Skeletal muscle tissue (tissue), 4 donors: Measurements from ENCODE around the gene BANK1. TPM values are rescaled to one million over a fixed set of nuclear protein-coding genes. Genes with fewer than 3 reads are reported as not detected.

Experiments
- H3K27ac ChIP-seq: one replicate; pipeline ENCODE4 v1.7.0; 2013; ENCODE audit warnings: mild to moderate bottlenecking, low read depth, low read length, inconsistent platforms
- H3K27me3 ChIP-seq, 3 donors: one replicate each; pipeline ENCODE4 v1.7.0; 2013; ENCODE audit warnings: low read length in 3 of 3; ENCODE audit not compliant: control insufficient read depth in 3 of 3, insufficient read depth in 3 of 3
- H3K36me3 ChIP-seq, 3 donors: one replicate each; pipeline ENCODE4 v1.7.0; 2013; ENCODE audit warnings: low read length in 3 of 3; ENCODE audit not compliant: control insufficient read depth in 3 of 3, insufficient read depth in 3 of 3
- H3K4me1 ChIP-seq, 3 donors: one replicate each; pipeline ENCODE4 v1.7.0; 2013; ENCODE audit warnings: low read length in 3 of 3, mild to moderate bottlenecking in 3 of 3; ENCODE audit not compliant: control insufficient read depth in 3 of 3, insufficient read depth in 3 of 3
- H3K4me3 ChIP-seq, 3 donors: one replicate each; pipeline ENCODE4 v1.7.0; 2013; ENCODE audit warnings: low read length in 3 of 3
- H3K9ac ChIP-seq, 3 donors: one replicate each; pipeline ENCODE4 v1.7.0; 2013; ENCODE audit warnings: low read length in 3 of 3, mild to moderate bottlenecking in 3 of 3, moderate library complexity in 2 of 3, low read depth in 1 of 3
- H3K9me3 ChIP-seq, 3 donors: one replicate each; pipeline ENCODE4 v1.7.0; 2013; ENCODE audit warnings: low read length in 3 of 3; ENCODE audit not compliant: control insufficient read depth in 3 of 3
- total RNA-seq: library from RNA; depleted of rRNA; stranded (reverse); fragments of >200 nt; gene quantifications from one replicate; pipeline ENCODE4 v1.2.3, GENCODE V29; 2014
- donor health status: Osteomylitis.

The BANK1 gene
- total RNA-seq, 1 donor from 2014 or later, result 0.52 TPM

DNA sequence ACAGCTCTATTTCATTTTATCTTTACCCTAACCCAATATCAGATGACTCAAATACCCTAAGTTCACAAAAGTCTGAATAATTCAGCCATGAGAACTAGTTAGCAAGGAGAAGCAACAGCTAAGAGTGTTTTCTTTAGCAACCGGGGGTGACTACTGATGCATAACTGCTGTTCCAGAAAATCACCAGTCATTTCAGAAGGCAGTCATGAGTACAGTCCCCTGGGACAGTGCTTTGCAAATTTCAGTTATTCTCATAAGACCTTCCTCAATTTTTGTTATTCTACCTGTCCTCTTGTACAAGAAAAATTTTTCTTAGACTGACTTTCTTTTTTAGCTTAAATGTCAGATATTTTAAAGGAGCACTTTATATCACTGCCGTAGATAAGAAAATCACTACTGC, 16.4 kb downstream of the BANK1 start:
- H3K9me3 ChIP-seq, result no peaks in the 10 kb centered on the region
- no peaks in the 10 kb centered on the region for H3K4me1 ChIP-seq
- H3K9ac ChIP-seq, result no peak overlapping the region
- no peak overlapping the region for H3K27ac ChIP-seq
- no peaks in the 10 kb centered on the region for H3K27me3 ChIP-seq
- H3K4me3 ChIP-seq, result no peak overlapping the region
- no peaks in the 10 kb centered on the region for H3K36me3 ChIP-seq

DNA sequence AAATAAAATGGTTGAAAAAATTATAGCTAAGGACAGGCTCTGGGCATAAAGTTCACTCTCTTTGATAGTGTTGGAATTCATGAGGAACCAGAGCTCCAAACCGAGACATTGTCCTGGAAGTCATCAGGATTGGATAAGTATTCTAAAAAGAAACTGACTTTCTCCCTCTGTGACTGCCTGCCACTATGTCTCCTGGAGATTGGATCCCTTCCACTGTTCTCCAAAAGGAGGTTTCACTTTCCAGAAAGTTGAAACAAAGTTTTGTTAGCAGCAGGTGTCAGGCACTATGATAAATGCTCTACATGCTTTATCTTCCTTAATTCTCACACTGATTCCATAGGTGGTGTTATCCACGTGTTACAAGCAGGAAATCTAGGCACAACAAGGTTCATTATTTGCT, 16.8 kb downstream of the BANK1 start:
- H3K9me3 ChIP-seq, result no peaks in the 10 kb centered on the region
- no peak overlapping the region for H3K4me3 ChIP-seq
- no peaks in the 10 kb centered on the region for H3K27me3 ChIP-seq
- H3K27ac ChIP-seq, result no peak overlapping the region
- no peaks in the 10 kb centered on the region for H3K4me1 ChIP-seq
- H3K36me3 ChIP-seq, result no peaks in the 10 kb centered on the region
- no peak overlapping the region for H3K9ac ChIP-seq

DNA sequence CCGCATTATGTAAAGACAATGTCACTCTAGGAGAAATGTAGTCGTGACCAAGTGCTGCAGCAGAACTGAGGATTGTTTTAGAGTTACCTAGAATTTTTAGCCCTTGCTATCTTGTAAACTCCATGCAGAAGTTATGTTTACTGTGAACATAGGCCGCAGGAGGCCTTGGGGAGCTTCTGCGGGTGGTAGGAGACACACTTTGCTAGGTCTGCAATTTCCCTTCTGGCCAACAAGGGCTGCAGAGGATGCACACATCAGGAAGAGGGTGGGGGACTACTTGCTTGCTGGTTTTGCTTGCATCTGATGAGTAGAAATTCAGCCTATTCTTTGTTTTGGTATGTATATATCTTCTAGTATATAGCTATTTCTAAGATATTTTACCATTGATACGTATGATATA, 23.1 kb downstream of the BANK1 start:
- Histone ChIP-seq H3K4me1 (no peaks in the 10 kb centered on the region), H3K36me3 (no peaks in the 10 kb centered on the region)

DNA sequence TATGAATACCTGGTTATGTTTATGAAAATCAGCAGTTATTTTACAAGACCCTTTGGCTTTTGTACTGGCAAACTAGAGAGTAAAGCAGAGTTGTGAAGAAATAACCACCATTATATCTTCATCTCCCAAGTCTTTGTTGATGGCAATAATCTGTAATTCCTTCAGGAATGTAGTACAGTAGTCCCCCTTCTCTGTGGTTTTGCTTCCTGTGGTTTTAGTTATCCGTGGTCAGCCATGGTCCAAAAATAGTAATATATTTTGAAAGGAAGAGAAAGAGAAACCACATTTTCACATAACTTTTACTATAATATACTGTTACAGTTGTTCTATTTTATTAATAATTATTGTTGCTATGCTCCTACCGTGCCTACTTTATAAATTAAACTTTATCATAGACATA, 27.8 kb downstream of the BANK1 start:
- no peak overlapping the region for H3K9ac ChIP-seq
- no peaks in the 10 kb centered on the region for H3K36me3 ChIP-seq
- H3K27ac ChIP-seq, result no peak overlapping the region
- H3K4me1 ChIP-seq, result no peaks in the 10 kb centered on the region
- no peak overlapping the region for H3K4me3 ChIP-seq
- H3K27me3 ChIP-seq, result no peaks in the 10 kb centered on the region
- no peaks in the 10 kb centered on the region for H3K9me3 ChIP-seq

More for the DNA sequence above, 23.1 kb downstream of the BANK1 start:
- Histone ChIP-seq H3K9ac (no peak overlapping the region), H3K4me3 (no peak overlapping the region), H3K9me3 (no peaks in the 10 kb centered on the region), H3K27me3 (no peaks in the 10 kb centered on the region), H3K27ac (no peak overlapping the region)

DNA sequence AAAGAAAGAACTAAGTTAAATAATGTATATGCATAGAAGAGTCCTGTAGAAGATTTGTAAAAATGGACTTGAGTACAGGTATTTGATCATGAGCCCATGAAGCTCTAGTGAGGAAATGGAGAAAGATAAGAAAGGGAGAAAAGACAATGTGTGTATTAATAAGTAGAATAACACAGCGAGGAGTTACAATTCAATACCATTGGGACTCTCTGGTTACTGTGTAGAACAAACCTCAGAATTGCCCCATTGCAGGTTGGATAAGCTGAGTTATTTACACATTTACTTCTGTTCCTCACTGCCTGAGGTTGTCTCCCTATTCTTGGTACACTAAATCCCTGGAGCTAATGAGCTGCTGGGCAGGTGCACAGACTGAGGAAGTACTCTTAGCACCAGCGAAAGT, 33.3 kb downstream of the BANK1 start:
- no peak overlapping the region for H3K27ac ChIP-seq
- H3K27me3 ChIP-seq, result no peaks in the 10 kb centered on the region
- H3K9me3 ChIP-seq, result no peaks in the 10 kb centered on the region
- H3K9ac ChIP-seq, result no peak overlapping the region
- no peak overlapping the region for H3K4me3 ChIP-seq
- no peaks in the 10 kb centered on the region for H3K36me3 ChIP-seq
- no peaks in the 10 kb centered on the region for H3K4me1 ChIP-seq

DNA sequence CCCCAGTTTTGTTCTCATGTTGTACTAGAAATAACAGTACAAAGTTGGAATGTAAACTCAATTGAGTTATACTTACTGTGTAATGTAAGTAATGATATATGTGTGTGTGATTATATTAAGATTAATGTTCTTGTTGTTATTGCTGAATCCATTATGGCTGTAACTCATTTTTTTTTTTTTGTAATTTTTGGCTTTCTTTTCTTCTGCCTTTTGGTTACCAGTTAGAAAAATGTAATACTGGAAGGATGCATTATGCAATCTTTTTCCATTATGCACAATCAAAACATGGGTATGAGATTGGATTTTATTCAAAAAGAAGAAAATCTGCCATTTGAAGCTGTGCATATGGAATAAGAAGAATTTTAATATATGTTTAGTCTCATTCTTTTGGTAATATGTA, 34.0 kb downstream of the BANK1 start:
- no peak overlapping the region for H3K4me3 ChIP-seq
- H3K36me3 ChIP-seq, result no peaks in the 10 kb centered on the region
- H3K9ac ChIP-seq, result no peak overlapping the region
- H3K9me3 ChIP-seq, result no peaks in the 10 kb centered on the region
- H3K4me1 ChIP-seq, result no peaks in the 10 kb centered on the region
- H3K27me3 ChIP-seq, result no peaks in the 10 kb centered on the region
- no peak overlapping the region for H3K27ac ChIP-seq

DNA sequence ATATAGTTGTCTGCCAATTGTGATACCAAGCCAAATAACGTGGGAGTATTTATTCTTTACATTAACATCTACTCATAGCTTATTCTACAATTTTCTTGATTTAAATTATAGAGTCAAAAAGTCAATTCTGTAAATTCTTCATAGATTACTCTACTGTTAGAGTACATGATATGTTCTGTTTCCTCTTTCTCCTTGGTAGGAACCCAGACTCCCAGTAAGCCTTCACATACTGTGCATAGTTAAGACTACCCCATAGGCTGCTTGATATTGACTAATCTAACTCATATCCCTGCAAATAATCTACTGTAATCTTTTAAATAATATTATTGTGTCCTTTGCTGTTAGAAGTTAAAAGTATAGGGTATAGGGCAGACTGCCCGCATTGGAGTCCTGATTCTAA, 35.4 kb downstream of the BANK1 start:
- no peak overlapping the region for H3K9ac ChIP-seq
- H3K36me3 ChIP-seq, result no peaks in the 10 kb centered on the region
- H3K27ac ChIP-seq, result no peak overlapping the region
- no peaks in the 10 kb centered on the region for H3K27me3 ChIP-seq
- H3K4me1 ChIP-seq, result no peaks in the 10 kb centered on the region
- no peaks in the 10 kb centered on the region for H3K9me3 ChIP-seq
- no peak overlapping the region for H3K4me3 ChIP-seq

DNA sequence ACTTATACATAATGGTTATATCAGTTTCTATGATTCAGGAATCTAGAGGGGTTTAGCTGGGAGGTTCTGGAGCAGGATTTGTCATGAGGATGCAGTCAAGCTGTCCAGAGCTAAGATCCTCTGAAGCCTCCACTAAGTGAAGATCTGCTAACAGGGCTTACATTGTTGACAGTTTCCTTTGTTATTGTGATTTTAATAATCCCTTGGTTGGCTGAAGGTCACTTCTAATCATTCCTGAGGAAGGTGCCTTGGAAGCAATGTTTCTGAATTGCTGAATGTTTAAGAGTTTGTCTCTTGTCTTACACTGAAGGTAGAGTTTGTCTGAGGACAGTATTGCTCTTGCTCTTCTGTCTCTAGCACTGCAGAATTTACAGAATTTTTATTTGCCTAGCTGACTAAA, 41.3 kb downstream of the BANK1 start:
- H3K36me3 ChIP-seq, result no peaks in the 10 kb centered on the region
- no peak overlapping the region for H3K4me3 ChIP-seq
- H3K9me3 ChIP-seq, result no peaks in the 10 kb centered on the region
- no peak overlapping the region for H3K9ac ChIP-seq
- no peak overlapping the region for H3K27ac ChIP-seq
- H3K4me1 ChIP-seq, result no peaks in the 10 kb centered on the region
- H3K27me3 ChIP-seq, result no peaks in the 10 kb centered on the region

DNA sequence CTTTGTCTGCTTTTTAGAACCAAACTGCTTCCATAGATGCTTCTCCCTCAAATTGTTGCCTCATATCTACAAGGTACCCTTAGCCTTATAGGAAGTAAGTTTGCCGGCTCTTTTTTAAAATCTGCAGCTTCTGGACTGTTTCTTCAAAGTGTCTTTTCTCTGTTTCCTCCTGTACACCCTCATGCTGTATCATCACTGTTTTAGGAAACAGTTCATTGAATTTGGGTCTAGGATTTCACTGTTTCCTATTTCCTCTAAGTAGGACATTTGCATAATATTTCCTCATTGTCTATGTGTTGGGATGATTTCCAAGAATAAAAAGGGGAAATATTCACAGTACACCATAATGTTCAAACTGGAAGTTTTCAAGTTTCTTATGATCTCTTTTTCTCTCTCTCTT, 43.0 kb downstream of the BANK1 start:
- no peaks in the 10 kb centered on the region for H3K9me3 ChIP-seq
- no peak overlapping the region for H3K27ac ChIP-seq
- no peaks in the 10 kb centered on the region for H3K27me3 ChIP-seq
- no peaks in the 10 kb centered on the region for H3K36me3 ChIP-seq
- no peaks in the 10 kb centered on the region for H3K4me1 ChIP-seq
- H3K9ac ChIP-seq, result no peak overlapping the region
- H3K4me3 ChIP-seq, result no peak overlapping the region

DNA sequence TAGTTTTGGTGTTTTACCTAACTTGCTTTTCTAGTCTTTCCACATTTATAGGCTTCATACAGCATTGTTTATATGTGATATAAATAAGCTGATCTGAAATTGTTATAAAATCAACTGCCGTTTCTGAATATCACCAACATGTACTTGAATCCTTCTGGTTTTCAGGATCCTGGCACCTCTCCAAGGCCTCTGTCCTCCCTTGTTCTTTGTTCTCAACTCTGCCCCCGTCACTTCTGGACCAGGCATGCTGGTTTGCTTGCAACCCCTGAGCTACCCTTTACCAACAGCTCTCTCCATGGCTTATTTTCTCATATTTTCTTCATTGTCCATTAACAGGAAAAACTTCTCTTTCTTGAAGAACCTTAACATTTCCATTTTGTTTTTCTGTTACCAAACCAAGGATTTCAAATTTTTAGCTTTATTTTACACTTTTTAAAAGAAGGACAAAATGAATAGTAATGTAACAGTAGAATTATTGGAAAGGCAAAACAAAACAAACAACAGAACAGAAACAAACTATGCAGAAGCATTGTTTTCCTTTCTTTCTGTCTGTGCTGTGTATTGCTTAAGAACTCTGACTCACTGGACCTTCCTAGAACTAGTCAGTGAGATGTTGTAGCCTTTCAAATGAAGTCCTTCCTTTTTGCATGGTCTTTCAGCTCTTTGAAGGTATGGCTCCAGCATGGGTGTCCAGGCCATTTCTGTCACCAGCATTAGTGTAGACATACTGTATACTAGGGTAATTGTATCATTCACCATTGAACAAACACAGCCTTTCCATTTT, 44.8 kb downstream of the BANK1 start:
- Histone ChIP-seq H3K27ac (no peak overlapping the region), H3K4me1 (no peaks in the 10 kb centered on the region), H3K9ac (no peak overlapping the region), H3K4me3 (no peak overlapping the region), H3K9me3 (no peaks in the 10 kb centered on the region), H3K27me3 (no peaks in the 10 kb centered on the region), H3K36me3 (no peaks in the 10 kb centered on the region)
